Kidney (tissue), 14 donors: ENCODE measurements around the gene DNMBP. TPM values are rescaled to one million over a fixed set of nuclear protein-coding genes. Genes with fewer than 3 reads are reported as not detected.

Experiments
- DNase-seq, 5 donors: peaks; one replicate each; pipeline ENCODE4 v3.0.0-alpha.2; 2013 to 2020
- FAIRE-seq: peaks from 2 replicates; lab custom pipeline; 2012; peaks lifted over from hg19 to GRCh38; lab: Jason Lieb, UNC
- H3K27ac ChIP-seq, 2 donors: one replicate each; pipeline ENCODE4 v1.7.0; 2013; ENCODE audit warnings: low read depth in 2 of 2, low read length in 2 of 2, inconsistent platforms in 1 of 2
- H3K27me3 ChIP-seq: one replicate; pipeline ENCODE4 v1.7.1; 2013; ENCODE audit warnings: low read length, inconsistent platforms; ENCODE audit not compliant: control insufficient read depth, insufficient read depth
- H3K36me3 ChIP-seq, 3 donors: one replicate each; pipeline versions ENCODE4 v1.7.0 to v1.7.1; 2013; ENCODE audit warnings: low read length in 3 of 3, control low read depth in 1 of 3, inconsistent platforms in 1 of 3; ENCODE audit not compliant: insufficient read depth in 3 of 3, control insufficient read depth in 2 of 3
- H3K4me1 ChIP-seq, 3 donors: one replicate each; pipeline versions ENCODE4 v1.7.0 to v1.7.1; 2013; ENCODE audit warnings: low read length in 3 of 3, inconsistent platforms in 1 of 3, low read depth in 1 of 3; ENCODE audit not compliant: control insufficient read depth in 2 of 3, insufficient read depth in 2 of 3
- H3K4me3 ChIP-seq, 3 donors: one replicate each; pipeline versions ENCODE4 v1.7.0 to v1.8.1; 2013; ENCODE audit warnings: low read length in 3 of 3, control low read depth in 1 of 3, inconsistent platforms in 1 of 3
- H3K9ac ChIP-seq, 3 donors: one replicate each; pipeline versions ENCODE4 v1.7.0 to v1.7.1; 2013; ENCODE audit warnings: low read length in 3 of 3, control low read depth in 1 of 3, inconsistent platforms in 1 of 3
- H3K9me3 ChIP-seq, 3 donors: one replicate each; pipeline versions ENCODE4 v1.7.0 to v1.7.1; 2013; ENCODE audit warnings: low read length in 3 of 3, control low read depth in 1 of 3, inconsistent platforms in 1 of 3; ENCODE audit not compliant: control insufficient read depth in 2 of 3, insufficient read depth in 1 of 3
- CTCF ChIP-seq: IDR thresholded peaks from 3 replicates; pipeline ENCODE4 v1.5.1; 2012; ENCODE audit warnings: mild to moderate bottlenecking, moderate library complexity, borderline replicate concordance; ENCODE audit not compliant: insufficient read depth; ENCODE audit errors: extremely low read depth
- intact Hi-C: fragments of 100-400 bp; cut with DNase I; formaldehyde crosslinking; loops from one replicate; pipeline ENCODE4 v1.11.1; 2022
- polyA plus RNA-seq: library from polyadenylated mRNA; stranded (reverse); fragments of 350-450 nt; fragmentation: Illumina TruSeq; extraction: RNeasy Lipid Tissue Mini Kit (QIAGEN cat#74804); gene quantifications from one replicate; pipeline ENCODE4 v1.2.3, GENCODE V29; 2014; ENCODE audit warnings: low read depth, low replicate concordance; ENCODE audit not compliant: insufficient read depth
- total RNA-seq: library from RNA; stranded (reverse); fragmentation: NEBNext Ultra II Directional; extraction: Animal tissue kit (Norgen Biotek cat#: 25700); gene quantifications from one replicate; pipeline ENCODE4 v1.2.1, GENCODE V29; 2021
- donor health status: control.
- donor health status: control.
- donor health status: control.
- donor health status: control.
- donor health status: control.
- donor health status: DM: yes; HTN: yes; CAD: no.
- donor health status: Normal renal cell carcinoma (clear cell type).

The DNMBP gene
- total and polyA plus RNA-seq, 2 donors from 2014 or later, result 11.6 to 23.7 TPM

GRCh38 chr10:99976886-99977665, 32.7 kb downstream of the DNMBP start:
- intact Hi-C loops, result no loop called here
- H3K27me3 ChIP-seq, result no peaks in the 10 kb centered on the region
- TF ChIP-seq CTCF, result no peak
- H3K36me3 ChIP-seq, result no peaks in the 10 kb centered on the region
- no peak overlapping the region for H3K27ac ChIP-seq
- peaks cover 5 to 25% (median 21%) of the 10 kb centered on the region in 3 donors for H3K4me1 ChIP-seq
- H3K9me3 ChIP-seq, result no peaks in the 10 kb centered on the region
- no peak overlapping the region for H3K9ac ChIP-seq
- FAIRE-seq, result no peak
- H3K4me3 ChIP-seq, result no peak overlapping the region
- DNase-seq, result peak in 1 of 5 donors; percentile 29

GRCh38 chr10:99975942-99976809, 33.6 kb downstream of the DNMBP start:
- DNase-seq (peak in 2 of 5 donors; percentile 43 to 80), FAIRE-seq (no peak)
- intact Hi-C loops, result no loop called here
- H3K27ac ChIP-seq, result no peak overlapping the region
- no peak overlapping the region for H3K4me3 ChIP-seq
- no peaks in the 10 kb centered on the region for H3K36me3 ChIP-seq
- TF ChIP-seq CTCF, result no peak
- no peaks in the 10 kb centered on the region for H3K27me3 ChIP-seq
- no peaks in the 10 kb centered on the region for H3K9me3 ChIP-seq
- H3K9ac ChIP-seq, result no peak overlapping the region
- H3K4me1 ChIP-seq, result peaks cover 5 to 19% (median 16%) of the 10 kb centered on the region in 3 donors

- Histone ChIP-seq H3K27me3 (no peaks in the 10 kb centered on the region), H3K4me1 (peaks cover 5 to 19% (median 13%) of the 10 kb centered on the region in 3 donors), H3K27ac (no peak overlapping the region), H3K4me3 (no peak overlapping the region), H3K9ac (no peak overlapping the region), H3K36me3 (no peaks in the 10 kb centered on the region), H3K9me3 (no peaks in the 10 kb centered on the region)
- DNase-seq, result no peak
- intact Hi-C loops, result no loop called here
- no peak for FAIRE-seq
- no peak for TF ChIP-seq CTCF
Measured at GRCh38 chr10:99975106-99975829, 34.5 kb downstream of the DNMBP start.
